HG03571 (cell line): ENCODE data around the gene OGFRL1.

Source experiments
- ATAC-seq: cut with Tn5 transposase; IDR thresholded peaks from one replicate; pipeline ENCODE4 v1.9.1; 2021; ENCODE audit not compliant: unreplicated experiment

The OGFRL1 gene

GRCh38 chr6:71333050-71333449 is 44.4 kb downstream of the OGFRL1 start:
- ATAC-seq = no peak

- no peak for ATAC-seq
Measured at GRCh38 chr6:71333697-71334096, 45.1 kb downstream of the OGFRL1 start.

GRCh38 chr6:71334768-71335167 is 46.2 kb downstream of the OGFRL1 start:
- no peak for ATAC-seq

- no peak for ATAC-seq
Measured at GRCh38 chr6:71335544-71335943, 46.9 kb downstream of the OGFRL1 start.

- ATAC-seq = no peak
Measured at GRCh38 chr6:71336901-71337300, 48.3 kb downstream of the OGFRL1 start.

- ATAC-seq = no peak
Measured at GRCh38 chr6:71338540-71339316, 50.1 kb downstream of the OGFRL1 start.

- no peak for ATAC-seq
Measured at GRCh38 chr6:71342772-71343171, 54.2 kb downstream of the OGFRL1 start.

- no peak for ATAC-seq
Measured at GRCh38 chr6:71345476-71346333, 57.1 kb downstream of the OGFRL1 start.

- ATAC-seq = no peak
Measured at GRCh38 chr6:71346334-71346694, 57.7 kb downstream of the OGFRL1 start.

GRCh38 chr6:71347119-71347518 is 58.5 kb downstream of the OGFRL1 start:
- no peak for ATAC-seq

GRCh38 chr6:71349395-71349794 is 60.8 kb downstream of the OGFRL1 start:
- no peak for ATAC-seq

GRCh38 chr6:71349976-71350615 is 61.5 kb downstream of the OGFRL1 start:
- ATAC-seq = no peak

GRCh38 chr6:71351190-71351589 is 62.6 kb downstream of the OGFRL1 start:
- no peak for ATAC-seq
